GM18858 (cell line): ENCODE results near the gene FUT8.
A peak's percentile ranks its signal among the peaks of the same experiment; 100 is the strongest.
"Not testable (repeated sequence)": the region's sequence is repeated elsewhere in the genome, so short reads cannot be mapped to it uniquely, and the experiment has no call there.

Experiments used
- ATAC-seq: cut with Tn5 transposase; IDR thresholded peaks from one replicate; pipeline ENCODE4 v1.9.1; 2021; ENCODE audit not compliant: unreplicated experiment

FUT8 gene

DNA sequence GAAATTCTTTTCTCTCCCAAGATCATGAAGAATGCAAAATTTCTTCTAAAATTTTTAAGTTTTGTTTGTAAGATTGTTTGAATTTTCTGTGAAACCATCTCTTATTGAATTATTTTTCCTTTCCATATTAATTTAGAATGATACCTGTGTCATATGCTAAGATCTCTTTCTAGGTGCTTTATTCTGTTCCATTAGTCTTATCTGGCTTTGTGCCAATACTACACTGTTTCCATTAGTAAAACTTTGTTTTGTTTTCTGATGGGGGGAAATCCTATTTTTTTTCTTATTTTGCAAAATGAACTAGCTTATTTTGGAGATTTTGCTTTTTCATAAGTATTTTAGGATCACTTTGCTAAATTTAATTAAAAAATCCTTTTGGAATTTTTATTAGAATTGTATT lies 193.9 kb downstream of the FUT8 start:
- ATAC-seq: no peak

DNA sequence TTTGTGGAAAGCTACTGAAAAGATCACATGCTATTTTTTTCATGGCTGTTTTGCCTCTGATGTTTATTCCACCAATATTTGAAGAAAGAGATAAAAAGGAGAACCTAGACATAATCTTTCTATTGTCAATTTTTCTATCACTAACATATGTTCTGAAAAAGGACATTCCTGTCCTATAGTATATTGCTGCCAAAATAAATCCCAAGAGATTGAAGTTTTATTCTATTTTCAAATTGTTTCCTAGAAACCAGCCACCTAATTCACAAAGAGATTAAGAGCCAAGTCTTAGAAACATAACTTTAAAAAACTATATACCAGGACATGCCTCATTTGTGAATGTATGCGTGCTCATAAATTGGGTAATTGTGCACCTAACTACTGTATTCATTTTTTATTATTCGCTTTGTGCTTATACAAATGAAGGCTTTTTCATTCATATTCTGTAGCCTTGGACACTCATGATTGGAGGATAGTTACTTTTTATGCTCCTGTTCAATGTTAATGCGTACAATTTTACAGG lies 200.7 kb downstream of the FUT8 start:
- ATAC-seq: no peak

DNA sequence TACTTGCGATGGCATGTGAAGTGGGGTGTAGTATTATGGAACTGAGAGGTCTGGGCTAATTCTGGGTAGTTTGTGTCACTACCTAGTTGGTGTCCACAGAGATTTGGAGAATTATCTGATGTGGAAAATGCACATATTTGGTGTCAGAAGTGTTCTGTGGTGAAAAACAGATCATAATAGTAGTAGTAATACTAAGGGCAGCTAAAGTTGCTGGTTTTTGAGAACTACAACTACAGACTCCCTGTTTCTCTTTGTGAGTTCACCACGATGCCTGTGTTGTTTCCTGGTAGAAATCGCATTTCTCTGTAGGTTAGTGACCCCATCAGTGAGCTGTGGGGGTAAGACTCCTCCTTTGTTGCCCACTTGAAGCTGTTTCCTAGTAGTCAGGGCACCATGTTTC lies 206.5 kb downstream of the FUT8 start:
- ATAC-seq: no peak

DNA sequence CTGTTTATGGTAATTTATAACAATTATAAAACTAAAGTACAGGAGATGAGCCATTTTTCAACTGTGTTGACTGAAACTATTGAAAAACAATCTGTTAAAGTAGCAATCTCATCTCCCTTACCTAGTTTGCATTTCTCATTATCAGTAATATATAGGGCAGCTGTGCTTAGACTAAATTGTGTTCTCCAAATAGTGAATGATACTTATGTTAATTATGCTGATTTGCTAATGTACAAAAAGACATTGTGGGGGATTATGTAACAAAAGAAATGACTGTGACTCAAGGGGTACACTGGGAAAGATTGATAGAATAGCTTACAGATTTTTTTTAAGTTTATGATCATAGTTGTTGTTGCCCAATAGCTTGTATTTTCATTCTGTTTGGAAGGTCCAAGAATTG lies 207.7 kb downstream of the FUT8 start:
- no peak for ATAC-seq

DNA sequence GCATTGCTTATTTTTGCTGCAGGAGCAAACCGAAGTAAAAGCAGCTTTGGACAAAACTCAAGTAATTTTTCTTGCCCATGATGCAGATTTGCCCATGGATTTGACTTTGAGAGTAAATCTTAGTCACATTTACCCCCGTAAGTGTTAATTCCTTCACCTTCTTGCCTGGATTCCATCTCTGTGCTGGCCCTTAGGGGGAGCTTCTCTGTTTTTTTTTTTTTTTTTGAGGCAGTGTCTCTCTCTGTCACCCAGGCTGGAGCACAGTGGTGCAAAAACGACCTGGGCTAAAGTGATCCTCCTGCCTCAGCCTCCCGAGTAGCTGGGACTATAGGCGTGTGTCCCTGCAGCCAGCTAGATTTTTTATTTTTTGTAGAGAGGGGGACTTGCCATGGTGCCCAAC lies 210.2 kb downstream of the FUT8 start:
- ATAC-seq: no peak

DNA sequence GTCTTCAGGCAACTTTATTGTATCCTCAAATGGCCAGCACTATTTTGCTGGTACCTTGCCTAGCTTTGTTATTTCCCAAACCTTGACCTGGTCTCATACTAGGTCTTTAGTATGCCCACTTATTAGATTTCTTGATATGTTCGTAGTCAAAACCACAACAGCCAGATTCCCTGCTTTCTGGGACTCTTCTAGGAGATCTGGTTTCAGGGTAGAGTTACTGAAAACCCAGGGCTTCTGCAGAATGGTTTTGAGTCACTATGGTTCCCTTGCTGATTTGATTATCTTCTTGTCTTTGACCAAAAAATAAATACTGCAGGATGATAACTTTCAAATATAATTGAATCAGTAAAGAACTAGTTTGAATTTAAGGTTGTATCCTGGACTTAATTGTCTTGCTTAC lies 211.2 kb downstream of the FUT8 start:
- no peak for ATAC-seq

DNA sequence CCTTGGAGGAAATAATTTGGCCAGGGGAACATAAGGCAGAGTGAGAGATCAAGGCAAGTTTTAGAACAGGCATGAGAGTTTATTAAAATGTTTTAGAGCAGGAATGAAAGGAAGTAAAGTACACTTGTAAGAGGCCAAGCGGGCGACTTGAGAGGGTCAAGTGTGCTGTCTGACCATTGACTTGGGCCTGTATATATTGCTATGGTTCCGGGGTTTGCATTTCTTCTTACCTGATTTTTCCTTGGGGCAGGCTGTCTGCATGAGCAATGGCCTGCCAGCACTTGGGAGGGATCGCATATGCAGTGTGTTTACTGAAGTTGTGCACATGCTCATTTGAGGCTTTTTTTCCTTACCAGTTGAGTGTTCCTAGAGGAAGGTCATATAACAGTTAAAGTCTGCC lies 214.8 kb downstream of the FUT8 start:
- ATAC-seq: no peak

DNA sequence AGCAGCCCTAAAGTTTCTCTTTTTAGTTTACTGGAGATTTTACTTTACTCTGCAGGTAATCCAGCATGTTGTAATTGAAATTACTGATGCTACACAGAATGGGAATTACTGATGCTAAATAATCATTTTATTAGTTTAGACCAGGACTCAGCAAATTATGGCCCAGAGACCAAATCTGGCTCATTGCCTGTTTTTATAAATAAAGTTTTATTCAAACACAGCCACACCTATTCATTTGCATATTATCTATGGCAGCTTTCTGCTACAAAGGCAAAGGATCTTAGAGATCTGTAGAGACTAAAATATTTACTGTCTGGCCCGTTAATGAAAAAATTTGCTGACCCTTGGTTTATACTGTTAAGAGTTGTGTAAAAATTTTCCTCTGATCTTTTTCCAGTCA lies 216.1 kb downstream of the FUT8 start:
- no peak for ATAC-seq

DNA sequence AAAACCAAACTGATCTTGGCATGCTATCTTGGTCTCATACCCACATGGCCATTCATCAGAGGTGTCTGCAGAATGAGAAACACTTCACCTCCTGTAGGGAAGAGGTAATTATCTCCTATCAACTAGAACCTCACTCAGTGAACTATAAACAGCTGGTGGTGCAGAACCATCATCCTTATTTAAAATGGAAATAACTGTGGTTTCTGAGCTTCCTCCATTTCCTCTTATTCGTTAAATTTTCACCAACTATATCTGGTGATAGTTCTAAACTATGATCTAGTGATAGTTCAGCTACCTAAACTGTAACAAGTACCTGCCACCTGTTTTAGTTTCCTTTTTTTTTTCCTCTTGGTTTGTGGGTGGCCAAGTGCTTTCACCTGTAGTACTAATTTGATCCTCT lies 218.5 kb downstream of the FUT8 start:
- no peak for ATAC-seq

DNA sequence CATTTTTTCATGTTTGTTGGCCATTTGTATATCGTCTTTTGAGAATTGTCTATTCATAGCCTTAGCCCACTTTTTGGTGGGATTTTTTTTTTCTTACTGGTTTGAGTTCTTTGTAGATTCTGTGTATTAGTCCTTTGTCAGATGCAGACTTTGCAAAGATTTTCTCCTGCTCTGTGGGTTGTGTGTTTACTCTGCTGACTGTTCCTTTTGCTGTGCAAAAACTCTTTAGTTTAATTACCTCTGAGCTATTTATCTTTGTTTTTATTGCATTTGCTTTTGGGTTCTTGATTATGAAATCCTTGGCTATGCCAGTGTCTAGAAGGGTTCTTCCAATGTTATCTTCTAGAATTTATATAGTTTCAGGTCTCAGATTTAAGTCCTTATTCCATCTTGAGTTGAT lies 220.0 kb downstream of the FUT8 start:
- no peak for ATAC-seq

DNA sequence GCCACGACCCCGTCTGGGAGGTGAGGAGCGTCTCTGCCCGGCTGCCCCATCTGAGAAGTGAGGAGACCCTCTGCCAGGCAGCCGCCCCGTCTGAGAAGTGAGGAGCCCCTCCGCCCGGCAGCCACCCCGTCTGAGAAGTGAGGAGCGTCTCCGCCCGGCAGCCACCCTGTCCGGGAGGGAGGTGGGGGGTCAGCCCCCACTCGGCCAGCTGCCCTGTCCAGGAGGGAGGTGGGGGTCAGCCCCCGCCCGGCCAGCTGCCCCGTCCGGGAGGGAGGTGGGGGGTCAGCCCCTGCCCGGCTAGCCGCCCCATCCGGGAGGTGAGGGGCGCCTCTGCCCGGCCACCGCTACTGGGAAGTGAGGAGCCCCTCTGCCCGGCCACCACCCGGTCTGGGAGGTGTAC lies 221.1 kb downstream of the FUT8 start:
- not testable (repeated sequence) for ATAC-seq

DNA sequence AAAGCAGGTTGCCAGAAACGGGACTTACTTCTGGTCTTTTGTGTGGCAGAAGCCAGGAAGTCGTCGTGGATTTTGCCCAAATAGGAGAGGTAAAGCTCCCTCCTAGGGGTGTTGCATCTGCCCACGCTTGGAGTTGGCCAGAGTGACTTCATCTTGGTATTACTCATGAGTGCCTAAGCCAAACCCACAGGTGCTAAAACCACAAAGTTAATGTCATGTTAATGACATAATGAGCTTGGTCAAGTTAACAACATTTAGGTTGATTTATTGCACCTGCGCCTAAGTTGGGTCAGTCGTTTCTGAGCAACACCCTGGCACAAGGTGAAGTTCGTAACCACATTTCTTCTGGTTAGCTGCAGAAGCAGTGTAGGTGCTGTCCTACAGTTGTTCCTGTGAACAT lies 225.2 kb downstream of the FUT8 start:
- peak; percentile 76 for ATAC-seq

DNA sequence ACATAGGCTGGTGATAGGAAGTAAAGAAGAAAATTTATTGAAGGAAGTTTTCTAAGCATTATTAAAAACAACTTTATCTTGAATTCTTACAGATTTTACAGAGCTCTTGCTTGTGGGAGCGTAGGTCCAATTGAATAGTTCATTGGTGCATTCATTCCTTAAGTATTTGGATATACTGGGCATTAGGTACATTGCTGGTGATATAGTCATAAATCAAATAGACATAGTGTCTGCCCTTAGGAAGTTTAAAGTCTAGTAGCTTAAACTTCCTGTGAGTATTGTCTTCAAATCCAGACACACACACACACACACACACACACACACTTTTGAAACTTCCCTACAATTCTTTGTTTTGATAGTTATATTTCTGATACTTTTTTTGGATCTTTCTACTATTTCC lies 226.7 kb downstream of the FUT8 start:
- no peak for ATAC-seq

DNA sequence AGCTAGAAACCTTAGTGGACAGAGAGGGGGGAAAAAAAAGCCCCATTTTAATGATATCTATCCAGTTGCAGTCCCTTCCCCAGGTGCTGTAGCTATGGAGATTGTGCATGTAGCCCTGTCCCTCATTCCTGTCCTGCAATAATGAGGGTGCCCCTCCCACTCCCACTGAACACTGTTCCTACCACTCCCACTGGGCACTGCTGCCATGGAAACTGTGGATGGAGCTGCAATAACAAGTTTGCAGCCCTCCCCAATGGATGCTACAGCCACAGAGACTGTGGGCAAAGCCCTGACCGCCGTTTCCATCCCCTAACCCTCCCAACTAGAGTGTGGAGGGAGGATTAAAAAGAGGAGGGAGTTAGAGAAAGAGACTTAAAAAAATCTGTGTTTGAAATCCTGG lies 238.3 kb downstream of the FUT8 start:
- no peak for ATAC-seq

DNA sequence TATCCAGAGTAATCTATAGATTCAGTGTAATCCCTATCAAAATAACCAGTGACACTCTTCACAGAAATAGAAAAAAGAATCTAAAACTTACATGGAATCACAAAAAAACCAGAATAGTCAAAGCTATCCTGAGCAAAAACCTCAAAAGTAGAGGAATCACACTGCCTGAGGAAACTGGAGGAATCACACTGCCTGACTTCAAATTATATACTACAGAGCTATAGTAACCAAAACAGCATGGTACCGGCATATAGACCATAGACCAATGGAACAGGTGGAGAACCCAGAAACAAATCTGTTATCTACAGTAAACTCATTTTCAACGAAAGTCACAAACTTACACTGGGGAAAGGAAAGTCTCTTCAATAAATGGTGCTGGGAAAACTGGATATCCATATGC lies 244.0 kb downstream of the FUT8 start:
- ATAC-seq: no peak

DNA sequence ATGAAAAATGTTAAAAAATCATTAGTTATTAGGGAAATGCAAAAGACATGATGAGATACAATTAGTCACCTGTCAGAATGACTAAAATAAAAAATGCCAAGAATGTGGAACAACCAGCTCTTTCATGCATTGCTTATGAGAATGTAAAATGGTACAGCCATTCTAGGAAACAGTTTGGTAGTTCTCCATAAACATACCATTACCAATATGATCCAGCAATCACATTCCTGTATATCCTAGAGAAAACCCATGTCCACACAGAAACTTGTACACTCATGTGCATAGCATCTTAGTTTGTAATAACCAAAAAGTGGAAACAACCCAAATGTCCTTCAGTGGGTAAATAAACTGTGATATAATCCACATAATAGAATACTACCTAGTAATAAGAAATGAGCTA lies 245.7 kb downstream of the FUT8 start:
- ATAC-seq: no peak

DNA sequence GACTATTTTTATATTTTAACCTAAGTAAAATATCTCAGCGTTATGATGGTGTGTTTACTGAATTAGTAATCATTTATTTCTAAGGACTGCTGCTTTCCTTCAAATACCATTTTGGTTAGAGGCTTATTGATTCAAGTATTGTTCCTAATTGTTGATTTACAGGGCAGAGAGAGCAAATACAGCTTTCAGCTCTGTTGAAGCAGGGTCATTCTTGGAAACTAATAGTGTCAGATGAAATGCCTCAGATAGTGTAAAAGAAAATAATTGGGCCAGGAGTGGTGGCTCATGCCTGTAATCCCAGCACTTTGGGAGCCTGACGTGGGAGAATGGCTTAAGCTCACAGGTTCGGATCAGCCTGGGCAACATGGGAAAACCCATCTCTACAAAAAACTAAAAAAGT lies 249.3 kb downstream of the FUT8 start:
- no peak for ATAC-seq

DNA sequence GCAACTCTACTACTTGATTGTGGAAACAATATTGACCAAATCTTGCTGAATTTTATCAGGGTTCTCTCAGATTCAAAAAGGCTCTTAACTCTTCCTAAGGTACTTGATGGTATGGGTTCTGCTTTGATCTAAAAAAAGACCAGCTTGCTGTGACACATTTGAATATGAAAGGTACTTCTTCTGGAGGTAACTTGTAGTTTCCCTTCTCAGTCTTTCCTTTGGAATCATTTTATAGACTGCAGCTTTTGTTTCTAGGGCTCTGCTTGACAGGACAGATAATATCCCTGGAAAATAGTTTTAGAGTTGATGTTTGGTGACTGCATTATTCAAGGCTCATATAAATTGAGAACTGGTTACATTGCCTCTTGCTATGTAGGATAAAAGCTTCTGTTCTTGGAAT lies 251.9 kb downstream of the FUT8 start:
- ATAC-seq: no peak

DNA sequence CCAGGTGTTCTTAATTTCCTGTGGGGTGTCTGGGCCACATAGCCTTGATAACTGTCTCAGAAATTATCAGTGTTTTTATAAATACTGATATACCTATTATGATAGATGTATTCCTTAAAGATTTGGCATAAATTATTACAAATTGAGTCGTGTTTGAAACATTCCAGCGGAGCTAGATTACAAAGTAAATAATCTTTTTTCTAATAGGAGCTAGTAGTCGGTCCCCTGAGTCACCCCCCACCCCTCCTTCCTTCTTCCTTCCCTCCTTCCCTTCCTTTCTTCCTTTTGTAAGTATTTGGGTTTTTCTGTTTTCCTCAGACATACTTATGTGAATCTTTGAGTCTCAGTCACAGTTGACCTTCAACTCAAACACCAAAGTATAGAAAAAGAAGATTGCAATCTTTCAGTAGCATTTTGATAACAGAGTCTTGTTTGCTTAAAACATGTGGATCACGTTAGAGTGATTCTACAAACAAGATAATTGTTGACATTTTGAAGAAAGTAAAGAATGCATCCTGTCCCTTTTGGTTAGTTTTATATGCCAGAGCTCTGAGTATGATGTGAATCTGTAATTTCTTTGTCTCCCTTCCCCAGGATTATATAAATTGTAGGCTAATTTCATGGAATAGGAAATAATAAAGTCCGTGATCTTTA lies 264.0 kb downstream of the FUT8 start:
- no peak for ATAC-seq

DNA sequence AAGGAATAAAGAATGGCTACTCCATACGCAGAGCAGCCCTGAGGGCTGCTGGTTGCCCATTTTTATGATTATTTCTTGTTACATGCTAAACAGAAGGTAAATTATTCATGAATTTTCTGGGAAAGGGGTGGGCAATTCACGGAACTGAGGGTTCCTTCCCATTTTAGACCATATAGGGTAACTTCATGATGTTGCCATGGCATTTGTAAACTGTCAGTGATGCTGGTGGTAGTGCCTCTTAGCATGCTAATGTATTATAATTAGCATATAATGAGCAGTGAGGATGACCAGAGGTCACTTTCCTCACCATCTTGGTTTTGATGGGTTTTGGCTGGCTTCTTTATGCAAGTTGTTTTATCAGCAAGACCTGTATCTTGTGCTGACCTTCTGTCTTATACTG lies 273.0 kb downstream of the FUT8 start:
- ATAC-seq: no peak

DNA sequence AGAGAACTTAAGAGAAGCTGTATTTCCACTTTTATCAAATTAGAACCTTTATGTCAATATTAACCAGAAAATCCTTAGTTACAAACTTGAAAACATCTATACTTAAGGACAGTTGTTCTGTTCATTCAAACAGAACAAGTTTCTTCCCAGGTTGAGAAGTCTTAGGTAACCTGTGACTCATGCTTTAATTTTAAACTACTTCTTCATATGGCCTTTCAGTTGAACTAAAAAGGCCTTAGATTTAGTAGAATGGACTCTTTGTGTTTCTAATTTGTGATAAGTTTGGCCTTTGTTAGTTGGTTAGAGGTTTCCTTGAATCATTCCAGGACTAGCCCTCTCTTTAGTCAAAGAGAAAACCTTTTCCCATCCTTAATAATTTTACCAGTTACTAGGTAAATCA lies 274.2 kb downstream of the FUT8 start:
- no peak for ATAC-seq

DNA sequence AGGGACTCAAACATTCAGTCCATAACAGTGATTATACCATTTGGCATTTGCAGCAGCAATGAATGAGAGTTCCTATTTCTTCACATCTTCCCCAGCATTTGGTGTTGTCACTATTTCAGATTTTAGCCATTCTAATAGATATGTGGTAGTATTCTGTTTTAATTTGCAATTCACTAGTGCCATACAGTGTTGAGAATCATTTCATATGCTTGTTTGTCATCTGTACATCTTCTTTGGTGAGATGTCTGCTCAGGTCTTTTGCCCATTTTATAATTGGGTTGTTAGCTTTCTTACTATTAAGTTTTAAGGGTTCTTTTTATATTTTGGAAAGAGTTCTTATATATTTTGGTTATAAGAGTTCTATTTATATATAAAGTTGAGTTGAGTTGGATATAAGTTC lies 276.5 kb downstream of the FUT8 start:
- no peak for ATAC-seq

DNA sequence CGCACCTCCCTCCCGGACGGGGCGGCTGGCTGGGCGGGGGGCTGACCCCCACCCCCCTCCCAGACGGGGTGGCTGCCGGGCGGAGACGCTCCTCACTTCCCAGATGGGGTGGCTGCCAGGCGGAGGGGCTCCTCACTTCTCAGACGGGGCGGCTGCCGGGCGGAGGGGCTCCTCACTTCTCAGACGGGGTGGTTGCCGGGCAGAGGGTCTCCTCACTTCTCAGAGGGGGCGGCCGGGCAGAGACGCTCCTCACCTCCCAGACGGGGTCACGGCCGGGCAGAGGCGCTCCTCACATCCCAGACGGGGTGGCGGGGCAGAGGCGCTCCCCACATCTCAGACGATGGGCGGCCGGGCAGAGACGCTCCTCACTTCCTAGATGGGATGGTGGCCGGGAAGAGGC lies 280.0 kb downstream of the FUT8 start:
- ATAC-seq: not testable (repeated sequence)
